ENCODE results near the gene VPS37D. TPM values are rescaled to one million over a fixed set of nuclear protein-coding genes. Genes with fewer than 3 reads are reported as not detected.

VPS37D gene
- total and polyA plus RNA-seq, 10 of the 15 experiments (the other 5 are each of a cell fraction or from before 2014, with no cell fraction given) = 0.10 to 0.45 (median 0.16) TPM; not detected in 6

DNA sequence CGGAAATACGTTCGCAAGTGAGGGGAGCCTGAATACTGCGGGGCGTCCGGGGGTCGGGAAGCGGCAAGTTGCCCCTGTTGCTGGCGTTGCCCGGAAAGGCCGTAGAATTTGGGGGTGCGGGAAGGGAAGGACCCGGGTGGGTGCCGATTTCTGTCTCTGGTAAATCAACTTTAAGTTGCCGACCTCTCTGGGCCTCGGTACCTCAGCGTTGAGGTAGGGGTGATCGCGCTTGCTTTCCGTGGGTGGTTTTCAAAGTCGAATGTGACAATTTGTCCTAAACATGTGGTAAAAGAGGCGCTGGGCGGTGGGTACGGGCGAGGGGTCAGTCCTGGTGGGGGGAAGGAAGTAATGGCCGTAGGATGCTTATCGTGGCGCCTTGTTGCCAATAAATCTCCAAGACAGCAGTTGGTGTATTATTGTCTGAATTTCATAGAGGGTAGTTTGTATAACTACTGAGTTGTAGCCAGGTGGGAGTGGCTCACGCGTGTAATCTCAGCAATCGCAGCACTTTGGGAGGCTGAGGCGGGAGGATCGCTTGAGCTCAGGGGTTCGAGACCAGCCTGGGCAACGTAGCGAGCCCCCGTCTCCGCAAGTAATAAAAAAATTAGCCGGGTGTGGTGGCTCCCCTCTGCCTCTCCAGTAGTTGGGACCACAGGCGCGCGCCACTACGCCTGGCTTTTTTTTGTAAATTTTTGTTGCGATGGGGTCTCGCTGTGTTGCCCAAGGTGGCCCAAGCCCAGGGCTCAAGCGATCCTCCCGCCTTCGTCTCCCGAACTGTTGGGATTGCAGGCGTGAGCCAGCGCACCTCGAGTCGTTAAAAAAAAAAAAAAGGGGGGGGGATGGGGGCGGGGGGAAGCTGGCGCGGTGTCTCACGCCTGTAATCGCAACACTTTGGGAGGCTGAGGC lies 16.4 kb downstream of the VPS37D start (continued):
- TF ChIP-seq, protein P1, sequence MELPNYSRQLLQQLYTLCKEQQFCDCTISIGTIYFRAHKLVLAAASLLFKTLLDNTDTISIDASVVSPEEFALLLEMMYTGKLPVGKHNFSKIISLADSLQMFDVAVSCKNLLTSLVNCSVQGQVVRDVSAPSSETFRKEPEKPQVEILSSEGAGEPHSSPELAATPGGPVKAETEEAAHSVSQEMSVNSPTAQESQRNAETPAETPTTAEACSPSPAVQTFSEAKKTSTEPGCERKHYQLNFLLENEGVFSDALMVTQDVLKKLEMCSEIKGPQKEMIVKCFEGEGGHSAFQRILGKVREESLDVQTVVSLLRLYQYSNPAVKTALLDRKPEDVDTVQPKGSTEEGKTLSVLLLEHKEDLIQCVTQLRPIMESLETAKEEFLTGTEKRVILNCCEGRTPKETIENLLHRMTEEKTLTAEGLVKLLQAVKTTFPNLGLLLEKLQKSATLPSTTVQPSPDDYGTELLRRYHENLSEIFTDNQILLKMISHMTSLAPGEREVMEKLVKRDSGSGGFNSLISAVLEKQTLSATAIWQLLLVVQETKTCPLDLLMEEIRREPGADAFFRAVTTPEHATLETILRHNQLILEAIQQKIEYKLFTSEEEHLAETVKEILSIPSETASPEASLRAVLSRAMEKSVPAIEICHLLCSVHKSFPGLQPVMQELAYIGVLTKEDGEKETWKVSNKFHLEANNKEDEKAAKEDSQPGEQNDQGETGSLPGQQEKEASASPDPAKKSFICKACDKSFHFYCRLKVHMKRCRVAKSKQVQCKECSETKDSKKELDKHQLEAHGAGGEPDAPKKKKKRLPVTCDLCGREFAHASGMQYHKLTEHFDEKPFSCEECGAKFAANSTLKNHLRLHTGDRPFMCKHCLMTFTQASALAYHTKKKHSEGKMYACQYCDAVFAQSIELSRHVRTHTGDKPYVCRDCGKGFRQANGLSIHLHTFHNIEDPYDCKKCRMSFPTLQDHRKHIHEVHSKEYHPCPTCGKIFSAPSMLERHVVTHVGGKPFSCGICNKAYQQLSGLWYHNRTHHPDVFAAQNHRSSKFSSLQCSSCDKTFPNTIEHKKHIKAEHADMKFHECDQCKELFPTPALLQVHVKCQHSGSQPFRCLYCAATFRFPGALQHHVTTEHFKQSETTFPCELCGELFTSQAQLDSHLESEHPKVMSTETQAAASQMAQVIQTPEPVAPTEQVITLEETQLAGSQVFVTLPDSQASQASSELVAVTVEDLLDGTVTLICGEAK (IDR thresholded peaks at IDR 0.05; ENCODE audit: borderline replicate concordance) = no peak
- TF ChIP-seq RAD51 (IDR thresholded peaks at IDR 0.05) (no peak), ZNF24 (IDR thresholded peaks at IDR 0.05) (no peak), MYC (IDR thresholded peaks at IDR 0.05; ENCODE audit: insufficient read depth, insufficient read length, insufficient replicate concordance, low read length, severe bottlenecking) (peak; percentile 1), STAT1 (conservative IDR thresholded peaks at IDR 0.05) (no peak), KDM1A (IDR thresholded peaks at IDR 0.05; ENCODE audit: borderline replicate concordance) (no peak), TCF3 (IDR thresholded peaks at IDR 0.05; ENCODE audit: borderline replicate concordance, insufficient read depth, low read depth, low read length) (no peak), EGR1 (IDR thresholded peaks at IDR 0.05; ENCODE audit: borderline replicate concordance in 1 of 2, low read depth in 2 of 2, low read length in 2 of 2) (no peak), IKZF1 (conservative IDR thresholded peaks at IDR 0.05) (no peak), POU2F2 (IDR thresholded peaks at IDR 0.05; ENCODE audit: borderline replicate concordance, low read depth, low read length) (no peak), NFIC (IDR thresholded peaks at IDR 0.05; ENCODE audit: low read depth, low read length) (no peak)

Measured in GM12878 (cell line).